K562 (cell line): ENCODE results near the gene CAMK2D. TPM values are rescaled to one million over a fixed set of nuclear protein-coding genes. Genes with fewer than 3 reads are reported as not detected.

Experiments used
- ATAC-seq: fragments of 200-7000 bp; cut with Tn5 transposase; 3 replicates; pipeline ENCODE4 v1.9.1; 2020; ENCODE audit warnings: moderate library complexity
- BruUV-seq: library from RNA; stranded (reverse); fragments of 400-500 nt; replicated peaks from 2 replicates; lab custom pipeline; 2021; lab: Mats Ljungman, UMichigan
- CTCF ChIA-PET: fragments of 300-600 bp; formaldehyde crosslinking; extraction: SDS; loops from one replicate; lab custom pipeline; 2021; ENCODE audit warnings: low intra/inter-chr PET ratio; lab: Yijun Ruan, JAX
- POLR2A ChIA-PET: fragments of 300-600, 350-650 bp; sonication (Branson Sonifier 250); formaldehyde crosslinking; extraction: SDS; loops from one replicate; lab custom pipeline; 2021; ENCODE audit warnings: antibody characterized with exemption, inconsistent platforms; lab: Yijun Ruan, JAX
- DNase-seq, 4 experiments: peaks; one replicate each; pipeline versions ENCODE4 v3.0.0 to v3.0.0-alpha.2; 2011 to 2018; ENCODE audit warnings: low spot score in 3 of 4, mixed read lengths in 3 of 4; ENCODE audit errors: extremely low read depth in 1 of 4
- FAIRE-seq: peaks from 2 replicates; lab custom pipeline; 2011; peaks lifted over from hg19 to GRCh38; lab: Jason Lieb, UNC
- H2AFZ ChIP-seq: 2 replicates; pipeline ENCODE4 v1.6.0; 2011; ENCODE audit warnings: low read depth, low read length, control low read depth, inconsistent platforms
- H3K27ac ChIP-seq: fragments of 200-600 bp; 3 replicates; pipeline ENCODE4 v1.8.0; 2011; ENCODE audit warnings: low read depth, mild to moderate bottlenecking, control low read depth, inconsistent platforms, low read length, moderate library complexity, mixed read lengths; ENCODE audit errors: extremely low read depth
- H3K27me3 ChIP-seq, 2 experiments: fragments of 300-600 bp in 1 of 2; 2 replicates in 1 of 2; 3 replicates in 1 of 2; pipeline versions ENCODE4 v1.6.0 to v1.8.0; 2011; ENCODE audit warnings: inconsistent platforms in 2 of 2, low read length in 2 of 2, mild to moderate bottlenecking in 1 of 2, mixed read lengths in 1 of 2, moderate library complexity in 1 of 2; ENCODE audit not compliant: control insufficient read depth in 2 of 2, insufficient read depth in 2 of 2
- H3K36me3 ChIP-seq: fragments of 300-600 bp; 3 replicates; pipeline ENCODE4 v1.8.0; 2011; ENCODE audit warnings: mild to moderate bottlenecking, low read length, inconsistent platforms; ENCODE audit not compliant: control insufficient read depth, insufficient read depth
- H3K4me1 ChIP-seq, 2 experiments: fragments of 200-600 bp in 1 of 2; replicated peaks in 1 of 2; 2 replicates in 1 of 2; 3 replicates in 1 of 2; pipeline versions ENCODE4 v1.5.1 to v1.8.0; 2011; ENCODE audit warnings: inconsistent platforms in 2 of 2, low read length in 2 of 2, mild to moderate bottlenecking in 1 of 2, mixed read lengths in 1 of 2, moderate library complexity in 1 of 2; ENCODE audit not compliant: control insufficient read depth in 2 of 2, insufficient read depth in 2 of 2
- H3K4me2 ChIP-seq: 2 replicates; pipeline ENCODE4 v1.6.1; 2011; ENCODE audit warnings: low read length, control low read depth, inconsistent platforms, mixed read lengths; ENCODE audit not compliant: insufficient read depth
- H3K4me3 ChIP-seq: fragments of 200-600 bp; sonication (generic), shearing (Covaris generic); 2 replicates; pipeline ENCODE4 v1.5.1; 2016; ENCODE audit warnings: control low read depth, inconsistent platforms
- H3K79me2 ChIP-seq: fragments of 200-600 bp; 3 replicates; pipeline ENCODE4 v1.8.0; 2011; ENCODE audit warnings: low read length, inconsistent platforms; ENCODE audit not compliant: control insufficient read depth, insufficient read depth
- H3K9ac ChIP-seq, 2 experiments: 2 replicates each; pipeline versions ENCODE4 v1.6.0 to v1.6.1; 2011; ENCODE audit warnings: low read depth in 2 of 2, low read length in 2 of 2, control low read depth in 1 of 2, inconsistent platforms in 1 of 2, mild to moderate bottlenecking in 1 of 2, mixed read lengths in 1 of 2; ENCODE audit not compliant: insufficient read depth in 1 of 2
- H3K9me1 ChIP-seq: one replicate; pipeline ENCODE4 v1.6.0; 2011; ENCODE audit warnings: inconsistent platforms, mild to moderate bottlenecking, low read length, moderate library complexity; ENCODE audit not compliant: control insufficient read depth, insufficient read depth
- H3K9me3 ChIP-seq: replicated peaks from 2 replicates; pipeline ENCODE4 v1.5.1; 2011; ENCODE audit warnings: low read depth, low read length, inconsistent platforms; ENCODE audit not compliant: control insufficient read depth, insufficient read depth
- H4K20me1 ChIP-seq: replicated peaks from 2 replicates; pipeline ENCODE4 v1.6.1; 2011; ENCODE audit warnings: low read length, inconsistent platforms, mixed read lengths; ENCODE audit not compliant: control insufficient read depth, insufficient read depth
- ARHGAP35 ChIP-seq: fragments of 450-650 bp; IDR thresholded peaks from 2 replicates; pipeline ENCODE4 v1.6.1; 2018; ENCODE audit not compliant: partially characterized antibody
- BRF2 ChIP-seq: IDR thresholded peaks from 3 replicates; pipeline ENCODE4 v1.6.1; 2011; ENCODE audit warnings: borderline replicate concordance, mild to moderate bottlenecking; ENCODE audit not compliant: insufficient read length, insufficient read depth
- C11orf30 ChIP-seq: fragments of 450-650 bp; IDR thresholded peaks from 2 replicates; pipeline ENCODE4 v1.6.1; 2016; ENCODE audit warnings: low read depth, mild to moderate bottlenecking
- CBFA2T2 ChIP-seq: fragments of 450-650 bp; conservative IDR thresholded peaks from 2 replicates; pipeline ENCODE4 v1.6.1; 2017; ENCODE audit warnings: mild to moderate bottlenecking
- CBX8 ChIP-seq: fragments of 200-600 bp; sonication (generic); IDR thresholded peaks from 2 replicates; pipeline ENCODE4 v1.6.1; 2012; ENCODE audit warnings: borderline replicate concordance, mixed run types, low read depth, mild to moderate bottlenecking, moderate library complexity, mixed read lengths, low read length, control low read depth, inconsistent platforms; ENCODE audit not compliant: poor library complexity, severe bottlenecking; ENCODE audit errors: extremely low read depth
- FOXK2 ChIP-seq, 2 experiments: fragments of 450-650 bp; IDR thresholded peaks in 1 of 2; conservative IDR thresholded peaks in 1 of 2; 2 replicates each; pipeline ENCODE4 v1.6.1; 2016; ENCODE audit warnings: low read depth in 2 of 2, mild to moderate bottlenecking in 1 of 2
- KAT8 ChIP-seq: fragments of 450-650 bp; IDR thresholded peaks from 2 replicates; pipeline ENCODE4 v1.6.1; 2016; ENCODE audit warnings: low read depth, mild to moderate bottlenecking
- NCOR1 ChIP-seq: fragments of 450-650 bp; IDR thresholded peaks from 2 replicates; pipeline ENCODE4 v1.6.1; 2016; ENCODE audit warnings: mild to moderate bottlenecking, moderate library complexity
- PHF21A ChIP-seq: fragments of 450-650 bp; IDR thresholded peaks from 2 replicates; pipeline ENCODE4 v1.6.1; 2017; ENCODE audit warnings: low read depth, borderline replicate concordance
- RBFOX2 ChIP-seq: fragments of 200-400 bp; formaldehyde crosslinking; IDR thresholded peaks from 2 replicates; pipeline ENCODE4 v1.6.1; 2017; ENCODE audit warnings: low read depth, mild to moderate bottlenecking, low read length, moderate library complexity
- SPI1 ChIP-seq: IDR thresholded peaks from 2 replicates; pipeline ENCODE4 v1.6.1; 2011; ENCODE audit warnings: low read depth, low read length, control low read depth, borderline replicate concordance
- TAF7 ChIP-seq: fragments of 450-650 bp; IDR thresholded peaks from 2 replicates; pipeline ENCODE4 v1.6.1; 2016; ENCODE audit warnings: missing genetic modification characterization, missing compliant biosample characterization
- TGIF2 ChIP-seq: sonication (generic); formaldehyde crosslinking; IDR thresholded peaks from 2 replicates; pipeline ENCODE4 v1.8.1; 2022; ENCODE audit warnings: mild to moderate bottlenecking, missing genetic modification reagents, moderate library complexity
- ZBTB26 ChIP-seq: fragments of 450-650 bp; formaldehyde crosslinking; IDR thresholded peaks from 2 replicates; pipeline ENCODE4 v1.4.0; 2022; ENCODE audit warnings: missing genetic modification characterization
- ZNF224 ChIP-seq: sonication (generic); formaldehyde crosslinking; IDR thresholded peaks from 2 replicates; pipeline ENCODE4 v1.8.0; 2022; ENCODE audit warnings: mild to moderate bottlenecking, missing genetic modification reagents
- WGBS: fragments of 100-300 bp; shearing (Covaris generic); methylation state at CpG from one replicate; pipeline ENCODE4 v1.1.6; 2016; ENCODE audit warnings: low coverage, mixed read lengths; ENCODE audit not compliant: insufficient coverage; ENCODE audit errors: missing lambda C conversion rate; 5-methylcytosine and 5-hydroxymethylcytosine counted together
- in situ Hi-C: fragments of 300-500 bp; cut with MboI; formaldehyde crosslinking; loops from 4 replicates; pipeline ENCODE4 v1.15.0; 2018; ENCODE audit warnings: inconsistent platforms, mixed read lengths
- intact Hi-C: fragments of 100-400 bp; cut with micrococcal nuclease; formaldehyde crosslinking; loops from 2 replicates; pipeline ENCODE4 v1.14.2; 2022
- polyA plus RNA-seq, 8 experiments: library from polyadenylated mRNA; depleted of rRNA in 4 of 8; stranded (reverse) in 5 of 8; unstranded in 3 of 8; fragments of >200 nt; fragmentation: Nextera tagmentation in 2 of 8; fragmentation: Illumina TruSeq in 1 of 8; extraction: Ambion mirVana in 2 of 8; extraction: Trizol in 1 of 8; gene quantifications; 2 replicates each; pipeline versions ENCODE4 v1.2.1 to v1.2.3, GENCODE V29; 2011 to 2014; ENCODE audit warnings: inconsistent platforms in 1 of 8, missing spikeins in 1 of 8
- total RNA-seq, 7 experiments: library from RNA; depleted of rRNA in 6 of 7; stranded (reverse); fragments of >200 nt in 6 of 7; fragmentation: Illumina TruSeq in 2 of 7; extraction: Trizol in 2 of 7; gene quantifications; 2 replicates each; pipeline versions ENCODE4 v1.2.1 to v1.2.3, GENCODE V29; 2011 to 2021; ENCODE audit warnings: low replicate concordance in 1 of 7

CAMK2D gene
- total and polyA plus RNA-seq, 9 of the 15 experiments (the other 6 are each of a cell fraction or from before 2014, with no cell fraction given) = 0.01 to 0.33 (median 0.04) TPM; not detected in 2

GRCh38 chr4:113644398-113644797 lies 117.1 kb downstream of the CAMK2D start:
- no peak overlapping the region for H2AFZ ChIP-seq
- intact Hi-C loops (no loop called here), in situ Hi-C loops (no loop called here)
- no peak for ATAC-seq
- H3K9ac ChIP-seq = no peak overlapping the region
- no peak overlapping the region for H3K4me3 ChIP-seq
- POLR2A ChIA-PET = interaction anchor here (0.6 kb wide), 1 partner anchor 17 kb away, joined by 4 read pairs; no protein-coding TSS in a partner anchor
- 0% methylated on average over 1 of the region's 1 CpG for WGBS
- no peak overlapping the region for H3K4me2 ChIP-seq
- DNase-seq = no peak
- H3K27me3 ChIP-seq = no peaks in the 10 kb centered on the region; a peak in 1 of 5 replicates
- H3K4me1 ChIP-seq = no peaks in the 10 kb centered on the region
- H3K27ac ChIP-seq = no peak overlapping the region
- no peaks in the 10 kb centered on the region for H3K9me1 ChIP-seq
- no TSS peak for BruUV-seq
- no peaks in the 10 kb centered on the region for H3K36me3 ChIP-seq
- TF ChIP-seq C11orf30 (no peak), CBX8 (no peak)
- CTCF ChIA-PET = no interaction called here
- H4K20me1 ChIP-seq = no peaks in the 10 kb centered on the region
- H3K79me2 ChIP-seq = no peaks in the 10 kb centered on the region
- no peak for FAIRE-seq
- H3K9me3 ChIP-seq = no peaks in the 10 kb centered on the region

GRCh38 chr4:113643505-113643904 lies 118.0 kb downstream of the CAMK2D start:
- Histone ChIP-seq H2AFZ (no peak overlapping the region), H3K9me1 (no peaks in the 10 kb centered on the region)
- no peak for FAIRE-seq
- no peak for TF ChIP-seq SPI1
- TF ChIP-seq TAF7 = no peak
- no peak for TF ChIP-seq FOXK2 (conservative IDR thresholded peaks at IDR 0.05 in 1 of 2, IDR thresholded peaks at IDR 0.05 in 1 of 2; ENCODE audit: low read depth in 2 of 2)
- TF ChIP-seq TGIF2 = no peak
- TF ChIP-seq ZNF224 (CRISPR knock-in tag) = no peak
- no peak for TF ChIP-seq RBFOX2
- no peak for TF ChIP-seq ARHGAP35
- no peak for TF ChIP-seq NCOR1
- no peak for TF ChIP-seq BRF2
- no peak for TF ChIP-seq ZBTB26 (CRISPR knock-in tag)
- TF ChIP-seq KAT8 = no peak
- TF ChIP-seq PHF21A = no peak
- no peak for TF ChIP-seq CBFA2T2
- TF ChIP-seq, all 486 proteins: peak for 0
- in situ Hi-C loops (no loop called here), intact Hi-C loops (no loop called here)
- Histone ChIP-seq H3K4me3 (no peak overlapping the region), H3K9me3 (no peaks in the 10 kb centered on the region), H3K27me3 (no peaks in the 10 kb centered on the region; a peak in 1 of 5 replicates), H4K20me1 (no peaks in the 10 kb centered on the region), H3K4me1 (no peaks in the 10 kb centered on the region), H3K9ac (no peak overlapping the region), H3K79me2 (no peaks in the 10 kb centered on the region), H3K36me3 (no peaks in the 10 kb centered on the region), H3K4me2 (no peak overlapping the region), H3K27ac (no peak overlapping the region)
- POLR2A ChIA-PET = no interaction called here
- BruUV-seq = no TSS peak
- CTCF ChIA-PET = no interaction called here
- ATAC-seq = no peak
- WGBS = 11% methylated on average over 4 of the region's 4 CpGs
- no peak for DNase-seq
